Measurements from ENCODE around the gene NT5DC2.

Gene NT5DC2

DNA sequence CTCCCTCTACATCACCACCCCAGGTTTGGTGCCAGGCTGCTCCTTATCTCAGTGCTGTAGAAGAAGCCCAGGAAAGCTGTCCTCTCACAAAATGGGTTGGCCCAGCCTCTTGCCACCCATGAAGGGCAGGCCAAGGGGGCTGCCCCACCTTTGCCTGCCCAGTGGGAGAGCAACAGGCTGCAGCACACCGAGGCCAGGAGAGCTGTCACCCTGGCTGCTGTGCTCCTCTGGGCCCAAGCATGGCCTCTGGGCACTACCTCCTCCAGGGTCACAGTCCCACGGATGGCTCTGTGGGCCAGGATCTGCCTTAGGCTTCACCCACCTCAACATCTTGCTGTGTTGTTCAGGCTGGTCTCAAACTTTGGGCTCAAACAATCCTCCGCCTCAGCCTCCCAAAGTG is 44.9 kb downstream of the NT5DC2 start:
- DNase-seq (ENCODE audit: low read depth in 2 of 2), result no peak

DNA sequence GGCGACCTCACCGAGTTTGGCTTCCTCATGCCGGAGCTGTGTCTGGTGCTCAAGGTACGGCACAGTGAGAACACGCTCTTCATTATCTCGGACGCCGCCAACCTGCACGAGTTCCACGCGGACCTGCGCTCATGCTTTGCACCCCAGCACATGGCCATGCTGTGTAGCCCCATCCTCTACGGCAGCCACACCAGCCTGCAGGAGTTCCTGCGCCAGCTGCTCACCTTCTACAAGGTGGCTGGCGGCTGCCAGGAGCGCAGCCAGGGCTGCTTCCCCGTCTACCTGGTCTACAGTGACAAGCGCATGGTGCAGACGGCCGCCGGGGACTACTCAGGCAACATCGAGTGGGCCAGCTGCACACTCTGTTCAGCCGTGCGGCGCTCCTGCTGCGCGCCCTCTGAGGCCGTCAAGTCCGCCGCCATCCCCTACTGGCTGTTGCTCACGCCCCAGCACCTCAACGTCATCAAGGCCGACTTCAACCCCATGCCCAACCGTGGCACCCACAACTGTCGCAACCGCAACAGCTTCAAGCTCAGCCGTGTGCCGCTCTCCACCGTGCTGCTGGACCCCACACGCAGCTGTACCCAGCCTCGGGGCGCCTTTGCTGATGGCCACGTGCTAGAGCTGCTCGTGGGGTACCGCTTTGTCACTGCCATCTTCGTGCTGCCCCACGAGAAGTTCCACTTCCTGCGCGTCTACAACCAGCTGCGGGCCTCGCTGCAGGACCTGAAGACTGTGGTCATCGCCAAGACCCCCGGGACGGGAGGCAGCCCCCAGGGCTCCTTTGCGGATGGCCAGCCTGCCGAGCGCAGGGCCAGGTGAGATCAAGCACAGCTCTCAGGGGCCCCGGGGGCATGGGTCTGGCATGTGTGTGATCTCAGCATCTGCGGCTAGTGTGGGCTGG is 45.6 kb downstream of the NT5DC2 start:
- DNase-seq (ENCODE audit: low read depth in 2 of 2), result no peak

DNA sequence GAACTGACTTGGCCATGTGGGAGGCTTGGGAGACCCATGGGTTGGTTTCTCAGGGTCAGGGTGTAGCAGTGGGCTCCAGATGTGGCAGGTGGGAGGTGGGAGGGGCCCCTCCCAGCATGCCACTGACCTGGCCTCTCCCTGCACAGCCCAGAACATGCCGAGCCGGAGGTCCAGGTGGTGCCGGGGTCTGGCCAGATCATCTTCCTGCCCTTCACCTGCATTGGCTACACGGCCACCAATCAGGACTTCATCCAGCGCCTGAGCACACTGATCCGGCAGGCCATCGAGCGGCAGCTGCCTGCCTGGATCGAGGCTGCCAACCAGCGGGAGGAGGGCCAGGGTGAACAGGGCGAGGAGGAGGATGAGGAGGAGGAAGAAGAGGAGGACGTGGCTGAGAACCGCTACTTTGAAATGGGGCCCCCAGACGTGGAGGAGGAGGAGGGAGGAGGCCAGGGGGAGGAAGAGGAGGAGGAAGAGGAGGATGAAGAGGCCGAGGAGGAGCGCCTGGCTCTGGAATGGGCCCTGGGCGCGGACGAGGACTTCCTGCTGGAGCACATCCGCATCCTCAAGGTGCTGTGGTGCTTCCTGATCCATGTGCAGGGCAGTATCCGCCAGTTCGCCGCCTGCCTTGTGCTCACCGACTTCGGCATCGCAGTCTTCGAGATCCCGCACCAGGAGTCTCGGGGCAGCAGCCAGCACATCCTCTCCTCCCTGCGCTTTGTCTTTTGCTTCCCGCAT is 46.4 kb downstream of the NT5DC2 start:
- no peak for DNase-seq (ENCODE audit: low read depth in 2 of 2)

DNA sequence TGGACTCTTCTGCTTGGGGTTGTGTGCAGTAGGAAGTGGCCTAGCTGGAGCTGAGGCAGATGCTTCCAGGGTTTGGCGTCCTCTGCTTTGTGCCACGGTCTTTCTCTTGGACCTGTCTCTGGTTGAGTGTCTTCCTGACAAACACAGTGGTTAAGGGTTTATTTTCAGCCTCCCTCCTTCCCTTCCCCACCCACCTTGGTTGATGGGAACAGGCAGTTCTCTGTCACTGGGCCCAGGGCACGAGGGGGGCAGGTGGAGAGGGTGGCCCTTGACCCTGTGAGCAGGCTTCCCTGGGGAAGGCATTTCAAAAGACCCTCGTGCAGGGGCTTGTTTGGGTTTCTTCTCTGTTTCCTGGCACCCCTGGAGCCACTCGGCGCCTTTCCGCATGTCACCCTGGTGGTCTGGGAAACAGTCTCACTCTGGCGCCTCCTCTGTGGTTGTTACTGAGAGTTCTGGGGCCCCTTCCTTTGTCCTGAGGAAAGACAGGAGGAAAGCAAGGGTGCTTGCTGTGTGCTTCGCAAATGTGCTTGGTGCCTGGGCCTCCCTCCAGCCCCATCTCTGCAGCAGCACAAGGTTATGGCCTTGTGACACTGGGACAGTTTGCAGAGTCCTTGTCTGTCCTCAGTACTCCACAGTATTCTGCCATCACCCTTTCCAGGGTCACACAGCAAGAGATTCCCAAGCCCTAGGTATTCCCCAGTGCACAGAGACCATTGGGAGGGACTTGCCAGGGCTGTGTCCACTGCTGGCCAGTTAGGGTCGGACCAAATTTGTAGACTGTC is 48.8 kb downstream of the NT5DC2 start:
- no peak for DNase-seq (ENCODE audit: low read depth in 2 of 2)

DNA sequence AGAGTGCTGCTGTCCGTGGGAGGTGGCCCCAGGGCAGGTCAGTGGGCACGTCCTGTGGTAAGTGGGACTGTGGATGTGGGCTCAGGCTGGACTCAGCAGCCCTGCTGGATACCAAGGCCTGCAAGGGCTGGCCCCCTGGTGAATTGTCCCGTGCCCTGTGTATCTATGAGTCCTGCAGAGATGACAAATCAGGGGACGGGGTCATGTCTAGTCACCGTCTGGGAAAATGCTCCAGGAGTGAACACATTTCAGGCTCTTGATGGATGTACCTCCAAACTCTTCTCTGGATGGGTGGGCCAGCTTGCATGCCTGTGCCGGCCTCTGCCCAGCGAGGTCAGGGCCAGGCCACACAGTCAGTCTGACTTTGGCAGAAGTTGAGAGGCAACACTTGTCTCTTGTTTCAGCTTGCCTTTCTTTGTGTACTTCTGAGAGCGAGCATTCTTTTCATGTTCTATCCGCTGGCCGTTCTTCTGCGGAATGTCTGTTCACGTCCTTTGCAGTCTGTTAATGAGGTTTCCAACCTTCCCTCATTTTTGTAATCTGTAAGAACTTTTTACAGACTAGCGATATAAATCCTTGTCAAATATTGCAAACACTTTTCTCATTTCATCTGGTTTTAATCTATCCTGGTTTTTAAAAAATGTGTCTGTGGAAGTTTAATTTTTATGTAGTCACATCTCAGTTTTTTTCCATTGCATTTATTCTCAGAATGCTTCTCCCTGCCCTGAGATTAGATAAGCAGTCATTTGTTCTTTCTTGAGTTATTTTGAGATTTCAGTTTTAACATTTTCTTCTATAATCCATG is 49.9 kb downstream of the NT5DC2 start:
- DNase-seq (ENCODE audit: low read depth in 2 of 2), result no peak

DNA sequence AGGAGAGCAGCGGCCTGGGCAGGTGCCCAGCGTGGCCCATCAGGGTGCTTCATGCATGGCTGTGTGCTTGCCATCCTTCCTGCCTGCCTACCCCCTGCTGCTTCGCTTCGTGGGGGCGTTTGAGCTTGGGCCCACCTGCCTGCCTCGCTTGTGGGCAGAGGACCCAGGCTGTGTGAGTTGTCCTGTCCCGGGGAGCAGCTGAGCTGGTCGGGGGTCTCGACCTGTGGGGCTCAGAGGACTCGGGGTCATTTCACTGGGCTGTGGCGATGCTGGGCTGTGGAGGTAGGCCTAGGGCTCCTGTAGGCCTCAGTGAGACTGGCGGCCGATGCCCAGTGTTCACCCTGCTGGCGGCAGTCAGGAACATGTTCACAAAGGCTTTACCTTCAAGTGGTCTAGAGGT is 50.6 kb downstream of the NT5DC2 start:
- DNase-seq (ENCODE audit: low read depth in 2 of 2), result no peak

DNA sequence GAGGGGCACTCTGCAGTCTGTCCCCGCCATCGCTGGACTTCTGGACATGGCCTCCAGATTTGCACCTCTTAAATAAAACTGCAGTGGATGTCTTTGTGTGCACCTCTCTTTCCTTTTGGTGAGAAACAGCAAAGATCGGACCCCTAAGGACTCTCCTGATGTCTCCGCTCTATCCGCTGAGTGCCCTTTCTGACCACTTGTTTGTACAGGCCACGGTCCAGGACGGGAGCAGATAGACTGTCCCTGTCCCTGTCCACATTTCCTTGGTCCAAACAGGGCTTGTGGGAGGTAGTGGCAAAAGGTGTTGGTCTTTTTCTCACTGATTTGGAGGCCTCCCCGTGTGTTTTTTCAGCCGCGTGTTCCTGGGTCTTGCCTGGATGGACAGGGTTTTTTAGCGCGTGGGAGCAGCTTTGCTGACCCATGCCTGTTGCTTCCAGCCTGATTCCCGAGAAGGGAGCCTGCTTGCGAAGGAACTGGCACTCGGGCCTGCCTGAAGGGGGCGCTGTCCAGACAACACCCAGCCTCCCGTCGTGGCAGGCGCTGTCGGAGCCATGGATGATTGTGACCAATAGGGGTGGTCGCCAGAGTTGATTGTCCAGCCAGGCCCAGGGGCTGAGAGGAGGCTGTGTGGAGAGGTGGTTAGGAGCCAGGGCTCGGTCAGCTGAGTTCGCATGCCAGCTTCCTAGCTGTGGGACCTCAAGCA is 51.7 kb downstream of the NT5DC2 start:
- no peak for DNase-seq (ENCODE audit: low read depth in 2 of 2)

DNA sequence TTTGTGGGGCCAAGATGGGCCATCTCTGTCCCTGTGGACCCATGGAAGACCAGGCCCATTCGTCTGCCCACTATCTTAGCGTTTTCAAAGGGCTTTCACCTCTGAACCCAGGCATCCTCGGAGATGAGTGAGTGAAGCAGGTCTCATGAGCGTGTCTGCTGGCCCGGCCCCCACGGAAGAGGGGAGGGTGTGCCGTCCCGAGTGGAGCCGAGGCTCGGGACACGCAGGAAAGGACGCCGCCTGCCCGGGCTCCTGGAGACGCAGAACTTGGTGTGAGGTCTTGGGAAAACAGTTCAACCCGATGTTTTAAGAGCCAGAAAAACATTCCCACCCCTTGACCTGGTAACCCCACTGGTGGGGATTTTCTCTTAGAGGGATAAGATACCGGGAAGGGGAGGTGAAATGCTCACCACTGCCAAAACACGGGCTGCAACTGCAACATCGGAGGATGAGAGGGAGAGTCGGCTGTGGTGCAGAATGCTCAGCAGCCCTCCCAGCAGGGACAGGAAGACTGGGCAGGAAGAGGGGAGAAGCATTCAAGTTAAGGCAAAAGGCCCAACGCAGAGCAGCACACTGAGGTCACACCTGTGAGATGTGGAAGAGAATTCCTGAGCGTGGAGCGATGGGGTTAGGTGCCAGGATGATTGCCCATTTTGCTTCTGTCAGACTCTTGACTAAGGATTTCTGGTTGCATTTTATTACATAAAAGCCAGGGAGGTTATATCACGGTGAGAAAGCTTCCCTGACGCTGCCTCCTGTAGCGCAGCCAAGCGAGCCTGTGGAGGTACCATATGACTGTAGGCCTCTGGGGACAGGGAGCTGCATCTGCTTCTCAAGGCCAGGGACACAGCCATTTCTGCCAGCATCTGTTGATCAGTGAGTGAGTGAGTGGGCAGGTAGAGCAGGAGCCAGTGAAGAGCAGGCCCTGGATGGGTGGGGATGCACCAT is 52.6 kb downstream of the NT5DC2 start:
- no peak for DNase-seq (ENCODE audit: low read depth in 2 of 2)

DNA sequence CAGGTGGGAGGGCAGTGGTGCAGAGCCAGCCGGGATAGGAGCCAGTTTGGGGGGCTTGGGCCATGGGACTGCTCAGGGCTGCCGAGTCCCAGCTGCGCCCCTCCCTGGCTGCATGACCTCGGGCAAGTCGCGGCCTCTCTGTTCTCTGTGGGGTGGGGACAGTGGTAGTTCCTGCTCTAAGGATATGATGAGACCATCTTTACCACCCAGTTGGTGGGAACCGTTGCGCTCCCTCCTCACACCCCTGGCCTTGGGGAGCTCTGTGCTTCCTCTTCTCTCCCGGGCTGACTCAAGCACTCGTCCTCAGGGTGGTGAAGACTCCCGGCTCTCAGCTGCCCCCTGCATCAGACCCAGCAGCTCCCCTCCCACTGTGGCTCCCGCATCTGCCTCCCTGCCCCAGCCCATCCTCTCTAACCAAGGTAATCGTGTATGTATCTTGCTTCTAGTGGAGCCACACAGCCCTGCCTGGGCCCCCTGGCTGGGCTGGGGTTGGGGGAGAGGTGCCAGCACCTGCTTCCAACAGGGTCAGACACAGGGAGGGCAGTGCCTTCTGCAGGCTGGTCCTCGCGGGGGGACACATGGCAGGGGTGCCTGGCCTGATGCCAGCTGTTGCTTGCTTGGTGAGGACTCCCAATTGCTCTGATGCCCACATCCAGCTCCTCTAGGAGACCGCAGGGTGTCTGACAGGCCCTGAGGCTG is 53.6 kb downstream of the NT5DC2 start:
- DNase-seq (ENCODE audit: low read depth in 2 of 2), result no peak

DNA sequence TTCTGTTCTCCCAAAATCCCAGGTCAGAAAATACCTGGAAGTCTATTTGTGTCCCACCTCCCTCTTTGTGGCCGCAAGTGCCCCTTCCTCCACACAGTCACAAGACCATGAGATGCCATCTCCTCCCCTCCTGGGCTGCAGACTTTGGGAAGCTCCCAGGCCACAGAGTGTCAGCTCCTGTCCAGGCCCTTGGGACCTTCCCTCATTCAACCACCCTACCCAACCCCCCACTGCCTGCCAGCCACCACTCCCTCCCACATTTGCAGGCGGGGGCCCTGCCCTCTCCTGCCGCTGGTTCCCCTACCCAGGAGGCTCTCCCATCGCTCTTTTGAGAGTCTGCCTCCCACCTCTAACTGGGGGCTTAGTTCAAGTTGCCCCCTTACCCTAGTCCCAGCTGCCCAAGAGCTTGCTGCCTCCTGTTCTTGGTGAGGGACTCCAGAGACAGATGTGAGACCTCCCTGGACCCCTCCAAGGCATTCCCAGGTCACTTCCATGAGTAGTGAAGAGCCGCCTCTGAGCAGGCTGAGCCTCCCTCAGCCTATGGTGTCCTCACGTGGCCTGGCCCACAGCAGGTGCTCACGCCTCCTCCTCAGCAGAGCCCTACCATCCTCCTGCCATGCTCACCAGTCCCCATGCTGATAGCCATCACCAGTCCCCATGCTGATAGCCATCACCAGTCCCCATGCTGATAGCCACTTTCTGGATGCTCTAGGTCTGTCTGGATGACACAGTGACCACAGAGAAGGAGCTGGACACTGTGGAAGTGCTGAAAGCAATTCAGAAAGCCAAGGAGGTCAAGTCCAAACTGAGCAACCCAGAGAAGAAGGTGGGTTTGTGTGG is 54.4 kb downstream of the NT5DC2 start:
- DNase-seq (ENCODE audit: low read depth in 2 of 2), result no peak

DNA sequence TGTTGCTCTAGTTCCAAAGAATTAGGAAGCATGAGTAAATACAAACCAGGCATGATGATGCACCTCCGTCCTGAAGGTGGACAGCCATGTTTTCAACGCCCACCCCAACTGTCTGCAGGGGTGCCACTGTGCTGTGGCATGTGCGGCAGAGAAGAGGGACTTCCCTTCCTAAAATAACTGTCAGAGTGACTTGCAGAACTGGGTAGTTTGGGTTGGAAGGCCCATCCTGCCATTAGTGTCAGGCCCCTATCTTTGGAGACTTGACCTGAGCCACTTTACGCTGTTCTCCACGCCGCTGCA is 55.9 kb downstream of the NT5DC2 start:
- DNase-seq (ENCODE audit: low read depth in 2 of 2), result no peak

DNA sequence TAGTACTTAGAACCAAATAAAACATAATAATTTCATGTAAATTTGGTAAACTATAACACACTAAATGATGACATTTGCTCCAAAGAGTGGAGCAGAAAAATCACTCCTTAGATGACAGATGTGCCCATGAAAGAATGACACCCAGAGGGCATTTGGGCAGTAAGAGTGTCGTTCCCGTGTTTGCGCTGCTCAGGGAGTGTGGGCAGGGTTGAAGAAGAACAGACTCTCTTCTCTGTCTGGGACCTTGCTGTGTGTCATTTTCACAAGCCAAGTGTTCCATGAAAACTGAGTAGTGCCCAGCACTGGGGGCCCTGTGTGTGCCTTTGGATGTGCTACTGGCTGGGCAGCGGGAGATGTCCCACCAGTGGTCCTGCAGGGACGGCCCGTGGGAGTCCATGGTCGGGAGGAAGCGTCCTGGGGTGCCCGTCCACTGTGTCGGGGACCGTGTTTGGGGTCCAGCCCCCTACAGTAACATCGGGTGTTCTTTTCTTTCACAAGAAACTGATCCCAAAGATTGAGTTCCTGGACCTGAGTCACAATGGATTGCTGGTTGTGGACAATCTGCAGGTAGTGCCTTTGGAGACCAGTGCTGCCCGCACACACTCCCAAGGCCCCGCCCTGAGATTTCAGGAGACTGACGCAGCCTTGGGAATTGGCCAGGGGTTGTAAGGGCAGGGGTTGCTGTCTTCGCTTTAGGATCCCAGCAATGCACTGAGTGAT is 56.4 kb downstream of the NT5DC2 start:
- no peak for DNase-seq (ENCODE audit: low read depth in 2 of 2)
